HepG2 (cell line): ENCODE results near the gene NAB1. TPM values are rescaled to one million over a fixed set of nuclear protein-coding genes. Genes with fewer than 3 reads are reported as not detected.

ENCODE experiments used
- ATAC-seq: fragments of 200-7000 bp; cut with Tn5 transposase; 3 replicates; pipeline ENCODE4 v1.9.1; 2020; ENCODE audit warnings: mild to moderate bottlenecking, moderate library complexity
- BruUV-seq: library from RNA; stranded (reverse); fragments of 400-500 nt; replicated peaks from 2 replicates; lab custom pipeline; 2021; lab: Mats Ljungman, UMichigan
- CTCF ChIA-PET: fragments of 300-600 bp; formaldehyde crosslinking; extraction: SDS; loops from one replicate; lab custom pipeline; 2021; ENCODE audit warnings: low total read pairs, inconsistent platforms, low intra/inter-chr PET ratio; lab: Yijun Ruan, JAX
- POLR2A ChIA-PET: fragments of 350-600 bp; sonication (Branson Sonifier 250); formaldehyde crosslinking; loops from one replicate; lab custom pipeline; 2020; ENCODE audit warnings: antibody characterized with exemption, inconsistent platforms; lab: Yijun Ruan, JAX
- DNase-seq: peaks from one replicate; pipeline ENCODE4 v3.0.0-alpha.2; 2015; ENCODE audit warnings: low spot score
- FAIRE-seq: peaks from 3 replicates; lab custom pipeline; 2011; peaks lifted over from hg19 to GRCh38; lab: Jason Lieb, UNC
- H2AFZ ChIP-seq: one replicate; pipeline ENCODE4 v1.6.1; 2011; ENCODE audit warnings: low read length, inconsistent platforms
- H3K27ac ChIP-seq: fragments of 300-600 bp; 3 replicates; pipeline ENCODE4 v1.8.0; 2011; ENCODE audit warnings: mixed run types, mild to moderate bottlenecking, mixed read lengths, low read length, inconsistent platforms; ENCODE audit not compliant: insufficient read depth; ENCODE audit errors: extremely low read length
- H3K27me3 ChIP-seq, 2 experiments: fragments of 200-600 bp in 1 of 2; 2 replicates in 1 of 2; 3 replicates in 1 of 2; pipeline versions ENCODE4 v1.6.0 to v1.8.0; 2011; ENCODE audit warnings: low read length in 2 of 2, mild to moderate bottlenecking in 2 of 2, moderate library complexity in 2 of 2, inconsistent platforms in 1 of 2; ENCODE audit not compliant: insufficient read depth in 2 of 2, control insufficient read depth in 1 of 2
- H3K36me3 ChIP-seq, 2 experiments: fragments of 200-600 bp in 1 of 2; replicated peaks in 1 of 2; 2 replicates in 1 of 2; 3 replicates in 1 of 2; pipeline versions ENCODE4 v1.5.1 to v1.8.0; 2011; ENCODE audit warnings: low read length in 2 of 2, inconsistent platforms in 1 of 2; ENCODE audit not compliant: insufficient read depth in 2 of 2, control insufficient read depth in 1 of 2
- H3K4me1 ChIP-seq: 2 replicates; pipeline ENCODE4 v1.5.1; 2012; ENCODE audit warnings: low read length, inconsistent platforms; ENCODE audit not compliant: insufficient read depth
- H3K4me2 ChIP-seq: 2 replicates; pipeline ENCODE4 v1.6.0; 2011; ENCODE audit warnings: low read depth, low read length, inconsistent platforms
- H3K4me3 ChIP-seq, 3 experiments: fragments of 200-600 bp in 1 of 3; sonication (generic), shearing (Covaris generic) in 1 of 3; replicated peaks in 1 of 3; 2 replicates each; pipeline ENCODE4 v1.5.1; 2011 to 2016; ENCODE audit warnings: low read length in 3 of 3, inconsistent platforms in 2 of 3, low read depth in 2 of 3, mild to moderate bottlenecking in 2 of 3, control low read depth in 1 of 3, mixed read lengths in 1 of 3; ENCODE audit not compliant: insufficient read depth in 1 of 3
- H3K79me2 ChIP-seq: one replicate; pipeline ENCODE4 v1.6.1; 2011; ENCODE audit warnings: low read length, inconsistent platforms; ENCODE audit not compliant: insufficient read depth
- H3K9ac ChIP-seq: 2 replicates; pipeline ENCODE4 v1.6.0; 2011; ENCODE audit warnings: mild to moderate bottlenecking, low read depth, low read length, inconsistent platforms; ENCODE audit not compliant: insufficient read depth
- H3K9me3 ChIP-seq: 2 replicates; pipeline ENCODE4 v1.5.1; 2012; ENCODE audit warnings: mild to moderate bottlenecking, low read length
- H4K20me1 ChIP-seq: 2 replicates; pipeline ENCODE4 v1.6.0; 2011; ENCODE audit warnings: inconsistent platforms, mild to moderate bottlenecking, low read length, moderate library complexity; ENCODE audit not compliant: insufficient read depth
- CBX5 ChIP-seq: sonication (generic); formaldehyde crosslinking; IDR thresholded peaks from 2 replicates; pipeline ENCODE4 v1.4.0; 2020; ENCODE audit warnings: missing genetic modification reagents, borderline replicate concordance
- CEBPG ChIP-seq: IDR thresholded peaks from 2 replicates; pipeline ENCODE4 v1.6.1; 2016
- CTCF ChIP-seq: sonication (generic); formaldehyde crosslinking; IDR thresholded peaks from 2 replicates; pipeline ENCODE4 v1.5.0; 2020; ENCODE audit warnings: mild to moderate bottlenecking, missing genetic modification reagents, moderate library complexity
- EP300 ChIP-seq, 3 experiments: sonication (generic) in 1 of 3; formaldehyde crosslinking in 1 of 3; IDR thresholded peaks; 2 replicates each; pipeline versions ENCODE4 v1.5.1 to v1.6.1; 2011 to 2020; ENCODE audit warnings: low read depth in 2 of 3, low read length in 2 of 3, borderline replicate concordance in 1 of 3, improper control_type of control experiment in 1 of 3, mild to moderate bottlenecking in 1 of 3, missing genetic modification reagents in 1 of 3, moderate library complexity in 1 of 3
- GABPB1 ChIP-seq: IDR thresholded peaks from 2 replicates; pipeline ENCODE4 v1.6.1; 2016; ENCODE audit warnings: mild to moderate bottlenecking, missing genetic modification reagents, moderate library complexity, missing compliant biosample characterization
- MEF2D ChIP-seq: sonication (generic); formaldehyde crosslinking; IDR thresholded peaks from 2 replicates; pipeline ENCODE4 v1.5.1; 2020; ENCODE audit warnings: mild to moderate bottlenecking, missing genetic modification reagents
- MYC ChIP-seq: sonication (generic); formaldehyde crosslinking; IDR thresholded peaks from 2 replicates; pipeline ENCODE4 v1.9.0; 2021; ENCODE audit warnings: missing genetic modification reagents, borderline replicate concordance
- NFE2L2 ChIP-seq: fragments of 150-350 bp; IDR thresholded peaks from 2 replicates; pipeline ENCODE4 v1.6.1; 2014; ENCODE audit warnings: low read length
- PAXIP1 ChIP-seq: sonication (generic); formaldehyde crosslinking; conservative IDR thresholded peaks from 2 replicates; pipeline ENCODE4 v1.4.0; 2020; ENCODE audit warnings: mild to moderate bottlenecking, missing genetic modification reagents, moderate library complexity
- RELA ChIP-seq: sonication (generic); formaldehyde crosslinking; IDR thresholded peaks from 2 replicates; pipeline ENCODE4 v1.4.0; 2020; ENCODE audit warnings: missing genetic modification reagents
- SATB2 ChIP-seq: sonication (generic); formaldehyde crosslinking; IDR thresholded peaks from 2 replicates; pipeline ENCODE4 v1.5.0; 2020; ENCODE audit warnings: missing genetic modification reagents
- SMC3 ChIP-seq: IDR thresholded peaks from 2 replicates; pipeline ENCODE4 v1.6.1; 2011; ENCODE audit warnings: low read length, improper control_type of control experiment
- STAG1 ChIP-seq: sonication (generic); formaldehyde crosslinking; IDR thresholded peaks from 2 replicates; pipeline ENCODE4 v1.4.0; 2020; ENCODE audit warnings: missing genetic modification reagents
- TP53 ChIP-seq: sonication (generic); formaldehyde crosslinking; conservative IDR thresholded peaks from 2 replicates; pipeline ENCODE4 v1.4.0; 2020; ENCODE audit warnings: missing genetic modification reagents
- ZNF235 ChIP-seq: sonication (generic); formaldehyde crosslinking; IDR thresholded peaks from 2 replicates; pipeline ENCODE4 v1.8.1; 2023; ENCODE audit warnings: mild to moderate bottlenecking, missing genetic modification reagents, borderline replicate concordance
- ZNF441 ChIP-seq: sonication (generic); formaldehyde crosslinking; IDR thresholded peaks from 2 replicates; pipeline ENCODE4 v1.7.0; 2021; ENCODE audit warnings: missing genetic modification reagents, borderline replicate concordance
- ZNF644 ChIP-seq: IDR thresholded peaks from 2 replicates; pipeline ENCODE4 v1.6.1; 2016; ENCODE audit warnings: low read depth
- ZNF770 ChIP-seq: sonication (generic); formaldehyde crosslinking; IDR thresholded peaks from 2 replicates; pipeline ENCODE4 v1.5.0; 2020; ENCODE audit warnings: mild to moderate bottlenecking, missing genetic modification reagents
- WGBS: methylation state at CpG from one replicate; pipeline ENCODE4 v1.1.6; 2017; ENCODE audit warnings: low lambda C conversion rate; 5-methylcytosine and 5-hydroxymethylcytosine counted together
- in situ Hi-C: cut with HindIII; loops from 2 replicates; pipeline ENCODE4 v1.10.0; 2017; ENCODE audit warnings: low pct_unique_long_range_greater_than_20kb; ENCODE audit not compliant: extremely low pct_ligation_motif_present
- intact Hi-C: fragments of 100-400 bp; cut with micrococcal nuclease; formaldehyde crosslinking; loops from one replicate; pipeline ENCODE4 v1.10.0; 2022; ENCODE audit not compliant: unreplicated experiment
- polyA plus RNA-seq, 8 experiments: library from polyadenylated mRNA; depleted of rRNA in 3 of 8; stranded (reverse) in 7 of 8; unstranded in 1 of 8; fragments of >200 nt; fragmentation: Illumina TruSeq in 4 of 8; extraction: Trizol in 4 of 8; gene quantifications; 2 replicates each; pipeline versions ENCODE4 v1.2.1 to v1.2.3, GENCODE V29; 2011 to 2016; ENCODE audit warnings: low read depth in 4 of 8, missing spikeins in 1 of 8, mixed read lengths in 1 of 8; ENCODE audit not compliant: insufficient read depth in 1 of 8
- total RNA-seq, 5 experiments: library from RNA; depleted of rRNA; stranded (reverse); fragments of >200 nt; fragmentation: Illumina TruSeq; extraction: Trizol; gene quantifications; 2 replicates each; pipeline ENCODE4 v1.2.3, GENCODE V29; 2016; ENCODE audit warnings: low read depth in 1 of 5

NAB1 gene
- total and polyA plus RNA-seq, 2 of the 13 experiments (the other 11 are each of a cell fraction or from before 2014, with no cell fraction given) = 24.5 to 46.0 TPM

DNA sequence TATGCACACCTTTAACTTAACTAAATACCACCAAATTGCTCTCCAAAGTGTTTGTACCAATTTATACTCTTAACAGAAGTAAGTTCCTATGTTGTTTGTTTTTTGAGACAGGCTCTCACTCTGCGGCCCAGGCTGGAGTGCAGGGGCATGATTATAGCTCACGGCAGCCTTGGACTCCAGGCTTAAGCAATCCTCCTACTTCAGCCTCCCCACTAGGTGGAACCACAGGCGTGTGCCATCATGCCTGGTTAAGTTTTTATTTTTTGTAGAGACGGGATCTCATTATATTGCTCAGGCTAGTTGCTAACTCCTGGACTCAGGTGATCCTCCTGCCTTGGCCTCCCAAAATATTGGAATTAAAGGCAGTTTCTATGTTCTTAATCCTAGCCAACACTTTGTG lies 13.1 kb upstream of the NAB1 start:
- ATAC-seq = peak; percentile 44
- in situ Hi-C loops = no loop called here

More for the DNA sequence above, 13.1 kb upstream of the NAB1 start:
- Histone ChIP-seq H3K4me3 (no peak overlapping the region), H3K36me3 (no peaks in the 10 kb centered on the region), H3K27ac (no peak overlapping the region), H2AFZ (no peak overlapping the region), H3K4me2 (no peak overlapping the region), H3K79me2 (no peaks in the 10 kb centered on the region), H3K4me1 (peaks cover 18% of the 10 kb centered on the region), H3K9ac (no peak overlapping the region), H3K9me3 (no peaks in the 10 kb centered on the region), H4K20me1 (no peaks in the 10 kb centered on the region), H3K27me3 (no peaks in the 10 kb centered on the region)
- FAIRE-seq = no peak
- ChIA-PET CTCF (no interaction called here), POLR2A (no interaction called here)
- BruUV-seq = no TSS peak
- DNase-seq = peak; percentile 12
- intact Hi-C loops = no loop called here
- WGBS = 33% methylated on average over 4 of the region's 4 CpGs
- TF ChIP-seq RELA (CRISPR knock-in tag) = no peak
- TF ChIP-seq ZNF770 = peak; percentile 96
- no peak for TF ChIP-seq MEF2D (CRISPR knock-in tag)
- TF ChIP-seq CTCF = peak; percentile 44
- TF ChIP-seq CBX5 (CRISPR knock-in tag) = no peak
- no peak for TF ChIP-seq MYC (CRISPR knock-in tag)
- no peak for TF ChIP-seq ZNF235
- no peak for TF ChIP-seq ZNF441 (CRISPR knock-in tag)
- 0 out of 2 replicates have a peak, but pooled peaks have one; percentile 23 for TF ChIP-seq CEBPG (CRISPR knock-in tag)
- no peak for TF ChIP-seq PAXIP1 (CRISPR knock-in tag)
- TF ChIP-seq EP300 (IDR thresholded peaks at IDR 0.05; ENCODE audit: low read depth in 2 of 2, low read length in 2 of 2) = no peak
- no peak for TF ChIP-seq EP300 (CRISPR knock-in tag; IDR thresholded peaks at IDR 0.05; ENCODE audit: borderline replicate concordance)
- TF ChIP-seq GABPB1 (CRISPR knock-in tag) = no peak
- TF ChIP-seq SMC3 = no peak
- TF ChIP-seq TP53 = no peak
- TF ChIP-seq NFE2L2 = no peak
- no peak for TF ChIP-seq ZNF644 (CRISPR knock-in tag)
- TF ChIP-seq SATB2 (CRISPR knock-in tag) = no peak
- TF ChIP-seq STAG1 = peak; percentile 47
